Endothelial cell of umbilical vein (primary cell): ENCODE data around the gene PDE4C. TPM values are rescaled to one million over a fixed set of nuclear protein-coding genes. Genes with fewer than 3 reads are reported as not detected.

Experiments
- BruUV-seq: library from RNA; stranded (reverse); fragments of 400-500 nt; replicated peaks from 2 replicates; lab custom pipeline; 2021; lab: Mats Ljungman, UMichigan
- CTCF ChIA-PET: fragments of 300-600, 350-600 bp; sonication (Branson Sonifier 250); formaldehyde crosslinking; loops from one replicate; lab custom pipeline; 2021; ENCODE audit warnings: antibody characterized with exemption, inconsistent platforms; lab: Charles Lee
- POLR2A ChIA-PET: fragments of 300-600, 350-600 bp; sonication (Branson Sonifier 250); formaldehyde crosslinking; loops from one replicate; lab custom pipeline; 2021; ENCODE audit warnings: antibody characterized with exemption, inconsistent platforms; lab: Charles Lee
- DNase-seq: peaks from one replicate; pipeline ENCODE4 v3.0.0-alpha.2; 2011; ENCODE audit warnings: low read depth, low spot score
- FAIRE-seq: peaks from 2 replicates; lab custom pipeline; 2011; peaks lifted over from hg19 to GRCh38; lab: Jason Lieb, UNC
- H2AFZ ChIP-seq: 2 replicates; pipeline ENCODE4 v1.6.0; 2012; ENCODE audit warnings: low read depth, low read length, control low read depth, inconsistent platforms
- H3K27ac ChIP-seq: 2 replicates; pipeline ENCODE4 v1.5.1; 2011; ENCODE audit warnings: low read depth, mild to moderate bottlenecking, control low read depth, low read length, moderate library complexity; ENCODE audit not compliant: insufficient read depth
- H3K27me3 ChIP-seq, 2 experiments: 2 replicates each; pipeline versions ENCODE4 v1.6.0 to v1.6.1; 2011; ENCODE audit warnings: low read length in 2 of 2, mixed read lengths in 1 of 2; ENCODE audit not compliant: control insufficient read depth in 2 of 2, insufficient read depth in 2 of 2
- H3K36me3 ChIP-seq, 2 experiments: 2 replicates in 1 of 2; 3 replicates in 1 of 2; pipeline ENCODE4 v1.5.1; 2011; ENCODE audit warnings: low read length in 2 of 2, mild to moderate bottlenecking in 1 of 2, moderate library complexity in 1 of 2; ENCODE audit not compliant: control insufficient read depth in 2 of 2, insufficient read depth in 2 of 2; ENCODE audit errors: extremely low read depth in 1 of 2
- H3K4me1 ChIP-seq: 3 replicates; pipeline ENCODE4 v1.5.1; 2011; ENCODE audit warnings: mild to moderate bottlenecking, low read length; ENCODE audit not compliant: control insufficient read depth, insufficient read depth; ENCODE audit errors: extremely low read depth
- H3K4me2 ChIP-seq: 2 replicates; pipeline ENCODE4 v1.6.1; 2011; ENCODE audit warnings: low read length, control low read depth, mixed read lengths; ENCODE audit not compliant: insufficient read depth
- H3K4me3 ChIP-seq, 3 experiments: fragments of 200-600 bp in 1 of 3; sonication (generic), shearing (Covaris generic) in 1 of 3; replicated peaks in 1 of 3; 2 replicates each; pipeline ENCODE4 v1.5.1; 2011 to 2016; ENCODE audit warnings: control low read depth in 3 of 3, low read length in 3 of 3, mild to moderate bottlenecking in 2 of 3, inconsistent platforms in 1 of 3, low read depth in 1 of 3, moderate library complexity in 1 of 3; ENCODE audit not compliant: insufficient read depth in 1 of 3
- H3K79me2 ChIP-seq: 2 replicates; pipeline ENCODE4 v1.6.0; 2012; ENCODE audit warnings: low read length, inconsistent platforms; ENCODE audit not compliant: control insufficient read depth, insufficient read depth
- H3K9ac ChIP-seq: replicated peaks from 2 replicates; pipeline ENCODE3; 2011; ENCODE audit warnings: low read length, control low read depth; ENCODE audit not compliant: insufficient read depth; ENCODE audit errors: extremely low read depth
- H3K9me1 ChIP-seq: replicated peaks from 3 replicates; pipeline ENCODE4 v1.6.0; 2011; ENCODE audit warnings: mild to moderate bottlenecking, low read length; ENCODE audit not compliant: control insufficient read depth, insufficient read depth; ENCODE audit errors: extremely low read depth
- H3K9me3 ChIP-seq: replicated peaks from 2 replicates; pipeline ENCODE4 v1.5.1; 2012; ENCODE audit warnings: low read length, inconsistent platforms; ENCODE audit not compliant: control insufficient read depth, insufficient read depth
- H4K20me1 ChIP-seq: replicated peaks from 2 replicates; pipeline ENCODE3; 2011; ENCODE audit warnings: mild to moderate bottlenecking, low read length; ENCODE audit not compliant: control insufficient read depth, insufficient read depth; ENCODE audit errors: extremely low read depth
- FOS ChIP-seq: IDR thresholded peaks from 2 replicates; pipeline ENCODE4 v1.6.1; 2011; ENCODE audit warnings: mild to moderate bottlenecking, low read length, moderate library complexity, borderline replicate concordance; ENCODE audit not compliant: insufficient read depth
- JUN ChIP-seq: IDR thresholded peaks from 2 replicates; pipeline ENCODE4 v1.6.1; 2011; ENCODE audit warnings: borderline replicate concordance, low read depth; ENCODE audit not compliant: insufficient read length, insufficient read depth
- MAX ChIP-seq: IDR thresholded peaks from 2 replicates; pipeline ENCODE4 v1.6.1; 2011; ENCODE audit not compliant: insufficient read depth, insufficient read length
- MYC ChIP-seq: IDR thresholded peaks from one replicate; pipeline ENCODE4 v1.6.1; 2011; ENCODE audit warnings: mild to moderate bottlenecking, low read depth, low read length
- POLR2A ChIP-seq: IDR thresholded peaks from 2 replicates; pipeline ENCODE4 v1.6.1; 2012; ENCODE audit warnings: low read depth, mild to moderate bottlenecking, control low read depth, low read length
- dilution Hi-C: fragments of 300-500 bp; cut with MboI; formaldehyde crosslinking; loops from one replicate; pipeline ENCODE4 v1.15.0; 2019; ENCODE audit warnings: low sequenced_read_pairs; ENCODE audit not compliant: extremely low pct_ligation_motif_present
- intact Hi-C: fragments of 100-400 bp; cut with micrococcal nuclease; formaldehyde crosslinking; loops from one replicate; pipeline ENCODE4 v1.10.0; 2022
- polyA plus RNA-seq, 4 experiments: library from polyadenylated mRNA; depleted of rRNA in 3 of 4; stranded (reverse) in 3 of 4; unstranded in 1 of 4; fragments of >200 nt; gene quantifications; 2 replicates each; pipeline versions ENCODE4 v1.2.1 to v1.2.3, GENCODE V29; 2011 to 2012; ENCODE audit warnings: missing spikeins in 1 of 4
- total RNA-seq: library from RNA; stranded (reverse); gene quantifications from 2 replicates; pipeline ENCODE4 v1.2.3, GENCODE V29; 2021
- TF ChIP-seq, protein P1 (sequence below), 2 donors: IDR thresholded peaks; 1 replicate in 1 of 2; 2 replicates in 1 of 2; pipeline ENCODE4 v1.5.1; 2011; ENCODE audit warnings: low read length in 2 of 2, mild to moderate bottlenecking in 2 of 2, moderate library complexity in 2 of 2, control low read depth in 1 of 2, inconsistent platforms in 1 of 2, low read depth in 1 of 2; ENCODE audit not compliant: insufficient read depth in 1 of 2; ENCODE audit errors: extremely low read depth in 1 of 2

PDE4C gene
- total and polyA plus RNA-seq, 2 donors (not counting 3 experiments of a cell fraction or from before 2014, with no cell fraction given), result 0.29 to 0.97 TPM

DNA sequence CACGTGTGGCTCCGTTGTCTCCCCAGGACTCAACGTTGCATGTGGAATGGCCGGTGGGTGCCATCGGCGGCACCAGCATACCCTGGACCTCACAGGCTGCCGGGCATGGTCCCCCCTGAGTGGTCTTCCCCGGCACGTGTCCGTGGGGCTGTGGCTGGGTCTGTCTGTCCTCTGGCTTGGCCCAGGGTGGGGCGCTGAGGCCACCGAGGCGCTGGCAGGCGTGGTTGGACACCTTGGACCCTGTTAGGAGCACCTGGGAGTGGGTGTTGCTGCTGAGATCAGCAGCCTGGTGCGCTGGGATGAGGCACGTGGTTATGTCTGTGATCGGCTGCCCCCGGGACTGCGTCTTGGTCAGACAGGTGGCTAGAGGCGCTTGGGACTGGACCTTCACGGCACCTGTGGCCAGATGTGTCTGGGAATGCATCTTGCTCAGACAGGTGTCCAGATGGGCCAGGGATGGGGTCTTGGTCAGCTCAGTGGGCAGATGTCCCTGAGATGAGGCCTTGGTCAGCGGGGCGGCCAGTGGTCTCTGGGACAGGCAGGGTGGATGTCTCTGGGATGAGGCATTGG, 38.8 kb upstream of the PDE4C start:
- POLR2A ChIA-PET, result no interaction called here
- DNase-seq, result no peak

More for the DNA sequence above, 38.8 kb upstream of the PDE4C start:
- Histone ChIP-seq H3K4me1 (no peaks in the 10 kb centered on the region), H3K36me3 (peaks cover 0 to 14% of the 10 kb centered on the region in 2 experiments), H3K9ac (no peak overlapping the region), H3K9me3 (no peaks in the 10 kb centered on the region), H3K4me3 (no peak overlapping the region), H3K9me1 (no peaks in the 10 kb centered on the region), H3K4me2 (no peak overlapping the region), H3K27me3 (no peaks in the 10 kb centered on the region), H3K79me2 (no peaks in the 10 kb centered on the region), H4K20me1 (no peaks in the 10 kb centered on the region), H2AFZ (no peak overlapping the region), H3K27ac (no peak overlapping the region)
- BruUV-seq, result no TSS peak
- dilution Hi-C loops, result no loop called here
- FAIRE-seq, result no peak
- intact Hi-C loops, result no loop called here
- CTCF ChIA-PET, result interaction anchor here (1.4 kb wide), 1 partner anchor 13 kb away, joined by 5 read pairs; no protein-coding TSS in a partner anchor
- TF ChIP-seq POLR2A (no peak), JUN (no peak), MYC (no peak), FOS (no peak), MAX (no peak)
- TF ChIP-seq, protein P1, sequence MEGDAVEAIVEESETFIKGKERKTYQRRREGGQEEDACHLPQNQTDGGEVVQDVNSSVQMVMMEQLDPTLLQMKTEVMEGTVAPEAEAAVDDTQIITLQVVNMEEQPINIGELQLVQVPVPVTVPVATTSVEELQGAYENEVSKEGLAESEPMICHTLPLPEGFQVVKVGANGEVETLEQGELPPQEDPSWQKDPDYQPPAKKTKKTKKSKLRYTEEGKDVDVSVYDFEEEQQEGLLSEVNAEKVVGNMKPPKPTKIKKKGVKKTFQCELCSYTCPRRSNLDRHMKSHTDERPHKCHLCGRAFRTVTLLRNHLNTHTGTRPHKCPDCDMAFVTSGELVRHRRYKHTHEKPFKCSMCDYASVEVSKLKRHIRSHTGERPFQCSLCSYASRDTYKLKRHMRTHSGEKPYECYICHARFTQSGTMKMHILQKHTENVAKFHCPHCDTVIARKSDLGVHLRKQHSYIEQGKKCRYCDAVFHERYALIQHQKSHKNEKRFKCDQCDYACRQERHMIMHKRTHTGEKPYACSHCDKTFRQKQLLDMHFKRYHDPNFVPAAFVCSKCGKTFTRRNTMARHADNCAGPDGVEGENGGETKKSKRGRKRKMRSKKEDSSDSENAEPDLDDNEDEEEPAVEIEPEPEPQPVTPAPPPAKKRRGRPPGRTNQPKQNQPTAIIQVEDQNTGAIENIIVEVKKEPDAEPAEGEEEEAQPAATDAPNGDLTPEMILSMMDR (IDR thresholded peaks at IDR 0.05; ENCODE audit: extremely low read depth in 1 of 2, insufficient read depth in 1 of 2, low read depth in 1 of 2, low read length in 2 of 2), result no peak
